Measurements from ENCODE around the gene MTIF3.

DNA sequence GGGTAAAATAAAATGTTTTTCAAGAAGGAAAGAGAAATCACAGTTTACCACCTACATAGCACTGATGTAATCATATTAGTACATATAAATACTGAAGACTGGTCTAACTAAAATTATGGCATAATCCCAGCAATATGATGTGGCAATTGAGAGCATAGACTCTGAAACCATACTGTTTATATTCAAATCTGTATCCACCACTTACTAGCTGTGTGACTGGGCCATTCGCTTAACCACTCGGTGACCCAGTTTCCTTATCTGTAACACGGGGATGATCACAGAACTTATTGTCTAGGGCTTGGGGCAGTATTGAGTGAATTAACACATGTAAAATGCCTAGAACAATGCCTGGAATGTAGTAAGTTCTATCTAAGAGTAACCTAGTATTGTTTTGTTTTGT is 39.0 kb downstream of the MTIF3 start:
- TF ChIP-seq, protein P1, sequence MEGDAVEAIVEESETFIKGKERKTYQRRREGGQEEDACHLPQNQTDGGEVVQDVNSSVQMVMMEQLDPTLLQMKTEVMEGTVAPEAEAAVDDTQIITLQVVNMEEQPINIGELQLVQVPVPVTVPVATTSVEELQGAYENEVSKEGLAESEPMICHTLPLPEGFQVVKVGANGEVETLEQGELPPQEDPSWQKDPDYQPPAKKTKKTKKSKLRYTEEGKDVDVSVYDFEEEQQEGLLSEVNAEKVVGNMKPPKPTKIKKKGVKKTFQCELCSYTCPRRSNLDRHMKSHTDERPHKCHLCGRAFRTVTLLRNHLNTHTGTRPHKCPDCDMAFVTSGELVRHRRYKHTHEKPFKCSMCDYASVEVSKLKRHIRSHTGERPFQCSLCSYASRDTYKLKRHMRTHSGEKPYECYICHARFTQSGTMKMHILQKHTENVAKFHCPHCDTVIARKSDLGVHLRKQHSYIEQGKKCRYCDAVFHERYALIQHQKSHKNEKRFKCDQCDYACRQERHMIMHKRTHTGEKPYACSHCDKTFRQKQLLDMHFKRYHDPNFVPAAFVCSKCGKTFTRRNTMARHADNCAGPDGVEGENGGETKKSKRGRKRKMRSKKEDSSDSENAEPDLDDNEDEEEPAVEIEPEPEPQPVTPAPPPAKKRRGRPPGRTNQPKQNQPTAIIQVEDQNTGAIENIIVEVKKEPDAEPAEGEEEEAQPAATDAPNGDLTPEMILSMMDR (IDR thresholded peaks at IDR 0.05; ENCODE audit: insufficient read depth, low read depth, low read length): no peak
- no peak for TF ChIP-seq EZH2 (IDR thresholded peaks at IDR 0.05; ENCODE audit: insufficient read depth, low read length)

All from astrocyte (in vitro differentiated cells and primary cell).